ENCODE measurements around the gene EEF1B2.

DNA sequence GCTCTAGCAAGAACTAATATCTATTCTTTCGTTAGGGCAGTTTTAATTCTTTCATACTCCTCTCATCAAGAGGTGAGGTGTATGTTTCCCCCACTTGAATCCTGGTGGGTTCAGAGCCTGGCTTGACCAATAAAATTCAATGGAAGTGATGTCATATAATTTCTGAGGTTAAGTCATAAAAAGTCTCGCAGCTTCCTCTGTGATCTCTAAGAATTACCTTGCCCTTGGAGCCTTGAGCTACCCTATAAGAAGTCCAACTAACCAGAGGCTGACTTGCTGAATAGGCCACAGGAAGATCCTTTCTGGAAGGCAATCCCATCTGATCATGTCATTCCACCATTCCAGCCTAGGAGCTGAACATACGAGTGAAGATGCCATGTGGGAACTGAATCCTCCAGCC is 47.6 kb upstream of the EEF1B2 start:
- TF ChIP-seq, protein P1, sequence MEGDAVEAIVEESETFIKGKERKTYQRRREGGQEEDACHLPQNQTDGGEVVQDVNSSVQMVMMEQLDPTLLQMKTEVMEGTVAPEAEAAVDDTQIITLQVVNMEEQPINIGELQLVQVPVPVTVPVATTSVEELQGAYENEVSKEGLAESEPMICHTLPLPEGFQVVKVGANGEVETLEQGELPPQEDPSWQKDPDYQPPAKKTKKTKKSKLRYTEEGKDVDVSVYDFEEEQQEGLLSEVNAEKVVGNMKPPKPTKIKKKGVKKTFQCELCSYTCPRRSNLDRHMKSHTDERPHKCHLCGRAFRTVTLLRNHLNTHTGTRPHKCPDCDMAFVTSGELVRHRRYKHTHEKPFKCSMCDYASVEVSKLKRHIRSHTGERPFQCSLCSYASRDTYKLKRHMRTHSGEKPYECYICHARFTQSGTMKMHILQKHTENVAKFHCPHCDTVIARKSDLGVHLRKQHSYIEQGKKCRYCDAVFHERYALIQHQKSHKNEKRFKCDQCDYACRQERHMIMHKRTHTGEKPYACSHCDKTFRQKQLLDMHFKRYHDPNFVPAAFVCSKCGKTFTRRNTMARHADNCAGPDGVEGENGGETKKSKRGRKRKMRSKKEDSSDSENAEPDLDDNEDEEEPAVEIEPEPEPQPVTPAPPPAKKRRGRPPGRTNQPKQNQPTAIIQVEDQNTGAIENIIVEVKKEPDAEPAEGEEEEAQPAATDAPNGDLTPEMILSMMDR (IDR thresholded peaks at IDR 0.05; ENCODE audit: low read depth, low read length): no peak
- no peak for TF ChIP-seq MYC (IDR thresholded peaks at IDR 0.05; ENCODE audit: low read depth, low read length)
- no peak for TF ChIP-seq POLR2A (IDR thresholded peaks at IDR 0.05; ENCODE audit: extremely low read depth, insufficient read length)
